A673 (cell line): ENCODE data around the gene TTC3.

Experiments
- CTCF ChIP-seq: fragments of 300-800, 200-600 bp; sonication (generic); conservative IDR thresholded peaks from 2 replicates; pipeline ENCODE4 v1.5.1; 2017; ENCODE audit warnings: low read depth, mild to moderate bottlenecking, antibody characterized with exemption, low read length, moderate library complexity, mixed read lengths
- EZH2 ChIP-seq: fragments of 200-600 bp; sonication (generic); IDR thresholded peaks from 2 replicates; pipeline ENCODE4 v1.6.1; 2017; ENCODE audit warnings: borderline replicate concordance, low read depth, mild to moderate bottlenecking, mixed read lengths, antibody characterized with exemption, low read length; ENCODE audit not compliant: poor library complexity, severe bottlenecking

GRCh38 chr21:37153196-37153934, 80.3 kb downstream of the TTC3 start:
- TF ChIP-seq CTCF (no peak), EZH2 (no peak)
